Endothelial cell of umbilical vein (primary cell): ENCODE results near the gene CPNE1.

Experiments used
- CTCF ChIP-seq, 2 donors: IDR thresholded peaks; 1 replicate in 1 of 2; 2 replicates in 1 of 2; pipeline ENCODE4 v1.5.1; 2011; ENCODE audit warnings: low read length in 2 of 2, mild to moderate bottlenecking in 2 of 2, moderate library complexity in 2 of 2, control low read depth in 1 of 2, inconsistent platforms in 1 of 2, low read depth in 1 of 2; ENCODE audit not compliant: insufficient read depth in 1 of 2; ENCODE audit errors: extremely low read depth in 1 of 2
- EZH2 ChIP-seq: IDR thresholded peaks from 2 replicates; pipeline ENCODE4 v1.6.1; 2012; ENCODE audit warnings: borderline replicate concordance, low read depth, mild to moderate bottlenecking, moderate library complexity, low read length, inconsistent platforms; ENCODE audit not compliant: severe bottlenecking
- FOS ChIP-seq: IDR thresholded peaks from 2 replicates; pipeline ENCODE4 v1.6.1; 2011; ENCODE audit warnings: mild to moderate bottlenecking, low read length, moderate library complexity, borderline replicate concordance; ENCODE audit not compliant: insufficient read depth
- GATA2 ChIP-seq: IDR thresholded peaks from 2 replicates; pipeline ENCODE4 v1.7.0; 2011; ENCODE audit warnings: low read depth, mild to moderate bottlenecking, moderate library complexity, mixed read lengths, low read length; ENCODE audit not compliant: insufficient read length, insufficient read depth
- JUN ChIP-seq: IDR thresholded peaks from 2 replicates; pipeline ENCODE4 v1.6.1; 2011; ENCODE audit warnings: borderline replicate concordance, low read depth; ENCODE audit not compliant: insufficient read length, insufficient read depth
- MAX ChIP-seq: IDR thresholded peaks from 2 replicates; pipeline ENCODE4 v1.6.1; 2011; ENCODE audit not compliant: insufficient read depth, insufficient read length
- MYC ChIP-seq: IDR thresholded peaks from one replicate; pipeline ENCODE4 v1.6.1; 2011; ENCODE audit warnings: mild to moderate bottlenecking, low read depth, low read length
- POLR2A ChIP-seq: IDR thresholded peaks from 2 replicates; pipeline ENCODE4 v1.6.1; 2012; ENCODE audit warnings: low read depth, mild to moderate bottlenecking, control low read depth, low read length
- POLR2AphosphoS5 ChIP-seq: IDR thresholded peaks from 2 replicates; pipeline ENCODE4 v1.6.1; 2012; ENCODE audit warnings: low read depth, mild to moderate bottlenecking, control low read depth, low read length, moderate library complexity; ENCODE audit not compliant: insufficient read depth

- TF ChIP-seq CTCF (IDR thresholded peaks at IDR 0.05; ENCODE audit: extremely low read depth in 1 of 2, insufficient read depth in 1 of 2, low read depth in 1 of 2, low read length in 2 of 2) (no peak), MAX (no peak), POLR2A (no peak), EZH2 (no peak), POLR2AphosphoS5 (no peak), GATA2 (no peak), FOS (no peak), JUN (no peak), MYC (no peak)
Measured at GRCh38 chr20:35592339-35592974, 72.2 kb downstream of the CPNE1 start.
